ENCODE measurements around the gene FOXC1.

The FOXC1 gene

DNA sequence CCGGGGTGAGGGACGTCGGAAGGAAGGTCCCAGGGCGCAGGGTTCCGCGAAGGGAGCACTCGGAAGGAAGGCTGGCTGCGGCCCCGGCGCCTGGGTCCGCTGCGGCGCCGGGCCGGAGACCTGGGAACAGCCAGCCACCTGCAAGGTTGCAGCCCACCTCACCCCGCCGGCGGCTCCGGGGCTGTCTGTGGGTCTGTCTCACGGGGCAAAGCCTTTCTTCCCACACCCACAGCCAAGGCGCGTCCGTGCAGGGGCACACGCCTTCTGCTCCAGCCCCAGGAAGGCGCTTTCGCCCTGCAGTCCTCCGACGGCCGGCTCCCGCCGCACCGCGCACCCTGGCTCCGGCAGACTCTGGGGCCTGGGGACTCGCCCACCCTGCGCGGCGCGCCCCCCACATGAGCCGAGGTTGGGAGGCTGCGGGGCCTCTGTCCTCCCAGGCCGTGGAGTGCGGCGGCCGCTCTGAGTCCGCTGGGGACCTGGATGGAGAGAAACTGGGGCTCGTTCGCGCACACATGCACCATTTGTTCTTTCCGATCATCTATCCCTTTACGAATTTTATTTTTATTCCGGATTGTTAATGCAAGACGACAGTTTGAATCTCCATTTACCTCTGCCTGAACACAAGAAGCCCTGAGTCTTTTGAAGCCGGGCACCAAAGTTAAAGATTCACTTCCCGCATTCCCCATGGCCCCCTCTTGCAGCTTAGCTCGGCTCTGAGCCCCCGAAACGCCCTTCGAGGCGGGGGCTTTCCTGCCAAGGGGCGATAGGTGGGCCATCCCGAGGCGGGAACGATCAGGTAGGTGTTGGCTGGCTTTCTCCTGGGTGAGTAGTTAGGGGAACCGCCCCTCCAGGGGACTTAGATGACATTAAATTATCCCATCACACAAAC is 4.5 kb upstream of the FOXC1 start:
- no peak overlapping the region for H3K27ac ChIP-seq (replicated peaks)
- DNase-seq (ENCODE audit: low read depth in 1 of 2, low spot score in 1 of 2) = no peak
- TF ChIP-seq, protein P1, sequence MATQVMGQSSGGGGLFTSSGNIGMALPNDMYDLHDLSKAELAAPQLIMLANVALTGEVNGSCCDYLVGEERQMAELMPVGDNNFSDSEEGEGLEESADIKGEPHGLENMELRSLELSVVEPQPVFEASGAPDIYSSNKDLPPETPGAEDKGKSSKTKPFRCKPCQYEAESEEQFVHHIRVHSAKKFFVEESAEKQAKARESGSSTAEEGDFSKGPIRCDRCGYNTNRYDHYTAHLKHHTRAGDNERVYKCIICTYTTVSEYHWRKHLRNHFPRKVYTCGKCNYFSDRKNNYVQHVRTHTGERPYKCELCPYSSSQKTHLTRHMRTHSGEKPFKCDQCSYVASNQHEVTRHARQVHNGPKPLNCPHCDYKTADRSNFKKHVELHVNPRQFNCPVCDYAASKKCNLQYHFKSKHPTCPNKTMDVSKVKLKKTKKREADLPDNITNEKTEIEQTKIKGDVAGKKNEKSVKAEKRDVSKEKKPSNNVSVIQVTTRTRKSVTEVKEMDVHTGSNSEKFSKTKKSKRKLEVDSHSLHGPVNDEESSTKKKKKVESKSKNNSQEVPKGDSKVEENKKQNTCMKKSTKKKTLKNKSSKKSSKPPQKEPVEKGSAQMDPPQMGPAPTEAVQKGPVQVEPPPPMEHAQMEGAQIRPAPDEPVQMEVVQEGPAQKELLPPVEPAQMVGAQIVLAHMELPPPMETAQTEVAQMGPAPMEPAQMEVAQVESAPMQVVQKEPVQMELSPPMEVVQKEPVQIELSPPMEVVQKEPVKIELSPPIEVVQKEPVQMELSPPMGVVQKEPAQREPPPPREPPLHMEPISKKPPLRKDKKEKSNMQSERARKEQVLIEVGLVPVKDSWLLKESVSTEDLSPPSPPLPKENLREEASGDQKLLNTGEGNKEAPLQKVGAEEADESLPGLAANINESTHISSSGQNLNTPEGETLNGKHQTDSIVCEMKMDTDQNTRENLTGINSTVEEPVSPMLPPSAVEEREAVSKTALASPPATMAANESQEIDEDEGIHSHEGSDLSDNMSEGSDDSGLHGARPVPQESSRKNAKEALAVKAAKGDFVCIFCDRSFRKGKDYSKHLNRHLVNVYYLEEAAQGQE (IDR thresholded peaks at IDR 0.05; ENCODE audit: insufficient replicate concordance, low read depth) = no peak
- no peak for TF ChIP-seq GABPA (IDR thresholded peaks at IDR 0.05; ENCODE audit: low read depth)
- TF ChIP-seq, protein P2, sequence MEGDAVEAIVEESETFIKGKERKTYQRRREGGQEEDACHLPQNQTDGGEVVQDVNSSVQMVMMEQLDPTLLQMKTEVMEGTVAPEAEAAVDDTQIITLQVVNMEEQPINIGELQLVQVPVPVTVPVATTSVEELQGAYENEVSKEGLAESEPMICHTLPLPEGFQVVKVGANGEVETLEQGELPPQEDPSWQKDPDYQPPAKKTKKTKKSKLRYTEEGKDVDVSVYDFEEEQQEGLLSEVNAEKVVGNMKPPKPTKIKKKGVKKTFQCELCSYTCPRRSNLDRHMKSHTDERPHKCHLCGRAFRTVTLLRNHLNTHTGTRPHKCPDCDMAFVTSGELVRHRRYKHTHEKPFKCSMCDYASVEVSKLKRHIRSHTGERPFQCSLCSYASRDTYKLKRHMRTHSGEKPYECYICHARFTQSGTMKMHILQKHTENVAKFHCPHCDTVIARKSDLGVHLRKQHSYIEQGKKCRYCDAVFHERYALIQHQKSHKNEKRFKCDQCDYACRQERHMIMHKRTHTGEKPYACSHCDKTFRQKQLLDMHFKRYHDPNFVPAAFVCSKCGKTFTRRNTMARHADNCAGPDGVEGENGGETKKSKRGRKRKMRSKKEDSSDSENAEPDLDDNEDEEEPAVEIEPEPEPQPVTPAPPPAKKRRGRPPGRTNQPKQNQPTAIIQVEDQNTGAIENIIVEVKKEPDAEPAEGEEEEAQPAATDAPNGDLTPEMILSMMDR (IDR thresholded peaks at IDR 0.05; ENCODE audit: insufficient read depth, low read length) = no peak
- TF ChIP-seq POLR2AphosphoS5 (IDR thresholded peaks at IDR 0.05; ENCODE audit: low read depth) = no peak
- no peak for TF ChIP-seq SPI1 (IDR thresholded peaks at IDR 0.05; ENCODE audit: borderline replicate concordance, low read depth)
- H3K27me3 ChIP-seq (ENCODE audit: insufficient read depth, poor library complexity, severe bottlenecking) = peaks cover 86% of the 10 kb centered on the region
- no peak overlapping the region; the same call in 1 of the 2 replicates for H3K4me3 ChIP-seq (replicated peaks; ENCODE audit: insufficient read depth, low read length)

DNA sequence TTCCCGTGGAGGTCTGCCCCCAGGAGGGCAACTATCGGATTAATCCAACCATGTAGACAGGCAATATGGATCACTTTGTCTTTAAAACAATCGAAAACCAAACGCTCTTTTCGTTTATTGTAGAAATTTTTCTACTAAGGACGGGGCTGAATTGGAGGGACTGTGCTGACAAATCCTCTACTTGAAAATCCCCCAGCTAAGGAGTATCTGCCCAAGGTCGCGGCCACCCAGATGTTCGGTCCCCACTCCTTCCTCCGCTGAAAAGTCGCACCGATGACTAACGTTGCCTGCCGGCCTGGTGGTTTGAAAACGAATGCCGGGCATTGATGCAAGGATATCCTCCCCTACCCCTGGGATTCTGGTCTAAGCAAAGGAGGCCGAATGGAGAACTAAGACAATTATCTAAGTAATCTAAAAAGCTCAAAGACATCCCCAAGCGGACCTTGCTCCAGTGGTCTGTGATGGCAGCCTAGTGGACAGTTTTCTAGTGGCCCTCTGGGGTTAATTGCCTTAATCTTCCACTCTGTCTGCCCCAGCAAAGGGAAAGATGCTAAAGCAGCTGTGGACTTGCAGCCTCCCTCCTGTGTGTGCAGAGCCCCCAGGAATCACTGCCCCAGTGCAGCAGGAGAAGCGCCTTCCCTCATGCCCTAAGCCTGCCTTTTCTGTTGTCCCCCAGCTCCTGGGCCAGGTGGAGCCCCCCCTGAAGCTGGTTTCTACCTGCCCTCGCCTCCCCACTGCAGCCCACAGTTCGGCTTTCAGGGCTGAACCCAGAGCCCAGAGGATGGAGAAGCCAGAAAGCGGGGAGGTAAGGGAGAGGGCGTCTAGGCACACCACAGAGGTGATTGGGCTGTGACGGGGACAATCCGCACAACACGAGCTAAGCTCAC is 3.6 kb upstream of the FOXC1 start:
- no peak overlapping the region for H3K27ac ChIP-seq (replicated peaks)
- no peak overlapping the region for H3K4me3 ChIP-seq (replicated peaks; ENCODE audit: insufficient read depth, low read length)
- no peak for DNase-seq (ENCODE audit: low read depth in 1 of 2, low spot score in 1 of 2)
- TF ChIP-seq, protein P1 (IDR thresholded peaks at IDR 0.05; ENCODE audit: insufficient replicate concordance, low read depth) = no peak
- no peak for TF ChIP-seq POLR2AphosphoS5 (IDR thresholded peaks at IDR 0.05; ENCODE audit: low read depth)
- peaks cover 81% of the 10 kb centered on the region for H3K27me3 ChIP-seq (ENCODE audit: insufficient read depth, poor library complexity, severe bottlenecking)

DNA sequence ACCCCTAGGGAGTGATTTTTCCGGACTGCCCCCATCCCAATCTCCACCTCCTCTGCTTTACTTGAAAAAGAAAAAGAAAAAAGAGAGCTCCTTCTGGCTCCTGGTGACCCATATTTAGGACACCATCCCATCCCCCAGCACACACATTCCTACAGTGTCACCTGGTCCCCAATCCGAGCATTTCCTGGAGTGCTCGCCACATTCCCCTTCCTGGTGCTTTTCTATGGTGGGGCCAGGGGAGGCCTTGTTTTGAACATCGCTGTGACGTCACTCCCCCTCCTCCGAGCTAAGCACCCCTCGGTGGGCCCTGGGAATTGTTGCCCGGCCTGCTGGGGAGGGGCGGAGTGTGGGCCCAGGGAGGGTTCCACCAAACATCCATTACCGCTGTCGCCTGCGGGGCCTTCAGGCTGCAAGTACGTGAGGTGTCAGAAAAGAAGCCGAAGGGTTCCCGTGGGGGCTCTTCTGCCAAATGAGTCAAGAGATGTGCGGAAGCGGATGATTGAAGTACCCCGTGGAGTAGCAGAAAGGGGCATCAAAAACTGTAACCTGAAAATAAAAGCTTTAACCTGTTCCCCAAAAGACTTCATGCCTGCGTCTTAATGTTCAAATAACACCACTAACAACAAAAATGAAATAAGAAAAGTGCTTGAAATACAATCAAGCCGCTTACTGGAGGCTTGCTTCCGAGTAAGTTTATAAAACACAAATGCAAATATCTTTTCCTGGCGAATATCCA is 2.8 kb upstream of the FOXC1 start:
- TF ChIP-seq, protein P2 (IDR thresholded peaks at IDR 0.05; ENCODE audit: insufficient read depth, low read length) = no peak
- TF ChIP-seq POLR2AphosphoS5 (IDR thresholded peaks at IDR 0.05; ENCODE audit: low read depth) = no peak
- TF ChIP-seq GABPA (IDR thresholded peaks at IDR 0.05; ENCODE audit: low read depth) = no peak
- TF ChIP-seq, protein P1 (IDR thresholded peaks at IDR 0.05; ENCODE audit: insufficient replicate concordance, low read depth) = no peak
- no peak for TF ChIP-seq SPI1 (IDR thresholded peaks at IDR 0.05; ENCODE audit: borderline replicate concordance, low read depth)
- Histone ChIP-seq H3K27me3 (ENCODE audit: insufficient read depth, poor library complexity, severe bottlenecking) (peaks cover 76% of the 10 kb centered on the region), H3K4me3 (replicated peaks; ENCODE audit: insufficient read depth, low read length) (no peak overlapping the region), H3K27ac (replicated peaks) (no peak overlapping the region)
- no peak for DNase-seq (ENCODE audit: low read depth in 1 of 2, low spot score in 1 of 2)
